PC-9 (cell line): ENCODE results near the gene VPS4A.

Experiments
- EZH2 ChIP-seq: fragments of 200-600 bp; sonication (generic); IDR thresholded peaks from 2 replicates; pipeline ENCODE4 v1.8.0; 2017; ENCODE audit warnings: antibody characterized with exemption, low read depth
- TF ChIP-seq, protein P1 (sequence below): fragments of 200-600 bp; sonication (generic); conservative IDR thresholded peaks from 2 replicates; pipeline ENCODE4 v1.6.1; 2017; ENCODE audit warnings: mixed run types, antibody characterized with exemption, mild to moderate bottlenecking, moderate library complexity

DNA sequence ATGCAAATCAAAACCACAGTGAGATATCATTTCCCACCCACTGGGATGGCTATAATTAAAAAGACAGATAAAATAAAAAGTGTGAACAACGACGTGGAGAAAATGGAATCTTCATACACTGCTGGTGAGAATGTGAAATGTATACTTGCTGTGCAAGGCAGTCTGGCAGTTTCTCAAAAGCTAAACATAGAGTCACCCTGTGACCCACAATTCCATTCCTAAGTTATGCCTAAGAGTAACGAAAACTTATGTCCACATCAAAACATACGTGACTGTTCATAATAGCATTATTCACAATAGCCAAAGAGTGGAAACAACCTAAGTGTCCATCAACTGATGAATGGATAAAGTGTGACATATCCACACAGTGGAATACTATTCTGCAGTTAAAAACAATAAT, 38.1 kb upstream of the VPS4A start:
- TF ChIP-seq, protein P1, sequence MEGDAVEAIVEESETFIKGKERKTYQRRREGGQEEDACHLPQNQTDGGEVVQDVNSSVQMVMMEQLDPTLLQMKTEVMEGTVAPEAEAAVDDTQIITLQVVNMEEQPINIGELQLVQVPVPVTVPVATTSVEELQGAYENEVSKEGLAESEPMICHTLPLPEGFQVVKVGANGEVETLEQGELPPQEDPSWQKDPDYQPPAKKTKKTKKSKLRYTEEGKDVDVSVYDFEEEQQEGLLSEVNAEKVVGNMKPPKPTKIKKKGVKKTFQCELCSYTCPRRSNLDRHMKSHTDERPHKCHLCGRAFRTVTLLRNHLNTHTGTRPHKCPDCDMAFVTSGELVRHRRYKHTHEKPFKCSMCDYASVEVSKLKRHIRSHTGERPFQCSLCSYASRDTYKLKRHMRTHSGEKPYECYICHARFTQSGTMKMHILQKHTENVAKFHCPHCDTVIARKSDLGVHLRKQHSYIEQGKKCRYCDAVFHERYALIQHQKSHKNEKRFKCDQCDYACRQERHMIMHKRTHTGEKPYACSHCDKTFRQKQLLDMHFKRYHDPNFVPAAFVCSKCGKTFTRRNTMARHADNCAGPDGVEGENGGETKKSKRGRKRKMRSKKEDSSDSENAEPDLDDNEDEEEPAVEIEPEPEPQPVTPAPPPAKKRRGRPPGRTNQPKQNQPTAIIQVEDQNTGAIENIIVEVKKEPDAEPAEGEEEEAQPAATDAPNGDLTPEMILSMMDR = no peak
- TF ChIP-seq EZH2 = no peak
